ENCODE data around the gene CACNA1E. TPM values are rescaled to one million over a fixed set of nuclear protein-coding genes. Genes with fewer than 3 reads are reported as not detected.
"Not testable (repeated sequence)": the region's sequence is repeated elsewhere in the genome, so short reads cannot be mapped to it uniquely, and the experiment has no call there.

CACNA1E gene
- total RNA-seq, 3 donors from 2014 or later (not counting 1 experiment from before 2014, with no cell fraction given), result 0.40 TPM; not detected in 2

DNA sequence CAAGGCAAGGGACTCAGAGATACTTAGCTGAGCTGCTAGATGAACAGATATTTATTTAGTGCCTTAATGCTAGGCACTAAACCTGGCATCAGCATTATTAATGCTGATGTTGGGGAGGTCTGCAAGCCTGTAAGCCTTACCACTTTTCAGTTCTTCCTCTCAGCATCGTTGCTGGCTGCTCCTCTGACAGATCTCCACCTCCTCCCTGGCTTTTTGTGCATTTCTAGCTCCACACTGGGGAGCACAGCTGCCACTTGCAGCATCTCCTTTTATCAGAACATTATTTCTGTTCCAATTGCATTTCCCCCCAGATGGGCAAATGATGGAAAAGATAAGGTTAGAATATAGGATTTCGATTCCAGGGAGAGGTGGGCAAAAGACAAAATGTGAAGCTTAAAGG is 34.8 kb downstream of the CACNA1E start:
- Mint-ChIP-seq H3K4me1 (no peaks in the 10 kb centered on the region), H3K27ac (no peak overlapping the region), H3K9me3 (peaks cover 0 to 2% of the 10 kb centered on the region in 2 donors), H3K4me3 (no peak overlapping the region), H3K36me3 (no peaks in the 10 kb centered on the region), H3K27me3 (ENCODE audit: low read depth in 2 of 2) (peaks cover 10 to 11% of the 10 kb centered on the region in 2 donors)
- Histone ChIP-seq H3K36me3 (ENCODE audit: control insufficient read depth, insufficient read depth, low read length) (no peaks in the 10 kb centered on the region), H3K4me1 (ENCODE audit: control insufficient read depth, insufficient read depth, low read length) (no peaks in the 10 kb centered on the region), H3K4me3 (ENCODE audit: low read length) (no peak overlapping the region), H3K27me3 (ENCODE audit: control insufficient read depth, insufficient read depth, low read length) (no peaks in the 10 kb centered on the region), H3K9me3 (ENCODE audit: control insufficient read depth, insufficient read depth, low read length) (no peaks in the 10 kb centered on the region), H3K27ac (ENCODE audit: low read length) (no peak overlapping the region)
- DNase-seq (no peak), ATAC-seq (no peak)
- intact Hi-C loops (cut with micrococcal nuclease), result no loop called here
- TF ChIP-seq, protein P1, sequence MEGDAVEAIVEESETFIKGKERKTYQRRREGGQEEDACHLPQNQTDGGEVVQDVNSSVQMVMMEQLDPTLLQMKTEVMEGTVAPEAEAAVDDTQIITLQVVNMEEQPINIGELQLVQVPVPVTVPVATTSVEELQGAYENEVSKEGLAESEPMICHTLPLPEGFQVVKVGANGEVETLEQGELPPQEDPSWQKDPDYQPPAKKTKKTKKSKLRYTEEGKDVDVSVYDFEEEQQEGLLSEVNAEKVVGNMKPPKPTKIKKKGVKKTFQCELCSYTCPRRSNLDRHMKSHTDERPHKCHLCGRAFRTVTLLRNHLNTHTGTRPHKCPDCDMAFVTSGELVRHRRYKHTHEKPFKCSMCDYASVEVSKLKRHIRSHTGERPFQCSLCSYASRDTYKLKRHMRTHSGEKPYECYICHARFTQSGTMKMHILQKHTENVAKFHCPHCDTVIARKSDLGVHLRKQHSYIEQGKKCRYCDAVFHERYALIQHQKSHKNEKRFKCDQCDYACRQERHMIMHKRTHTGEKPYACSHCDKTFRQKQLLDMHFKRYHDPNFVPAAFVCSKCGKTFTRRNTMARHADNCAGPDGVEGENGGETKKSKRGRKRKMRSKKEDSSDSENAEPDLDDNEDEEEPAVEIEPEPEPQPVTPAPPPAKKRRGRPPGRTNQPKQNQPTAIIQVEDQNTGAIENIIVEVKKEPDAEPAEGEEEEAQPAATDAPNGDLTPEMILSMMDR (IDR thresholded peaks at IDR 0.05), result no peak
- 59% methylated on average over 2 of the region's 2 CpGs for WGBS (ENCODE audit: insufficient coverage)

DNA sequence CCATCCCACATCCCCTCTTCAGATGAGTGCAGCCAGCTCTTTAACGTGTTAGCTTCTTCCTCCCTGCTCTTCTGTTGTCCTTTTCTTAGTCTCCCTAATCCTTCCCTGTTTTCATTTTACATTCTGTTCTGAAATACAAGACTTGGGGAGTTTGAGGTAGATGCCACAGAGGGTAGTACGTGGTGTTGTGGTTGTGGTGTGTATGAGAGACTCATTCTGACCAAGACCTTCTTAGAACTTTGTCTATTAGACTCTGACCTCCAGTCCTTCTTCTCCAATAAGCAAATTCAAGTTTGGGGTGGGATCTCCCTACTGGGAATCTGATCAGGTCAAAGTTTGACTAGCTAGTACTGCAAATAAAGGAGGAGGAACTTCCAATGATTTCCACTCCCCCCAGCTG is 39.5 kb downstream of the CACNA1E start:
- peaks cover 0 to 2% of the 10 kb centered on the region in 2 donors for H3K9me3 Mint-ChIP-seq
- H3K4me1 ChIP-seq (ENCODE audit: control insufficient read depth, insufficient read depth, low read length), result no peaks in the 10 kb centered on the region
- no peaks in the 10 kb centered on the region for H3K36me3 ChIP-seq (ENCODE audit: control insufficient read depth, insufficient read depth, low read length)
- no peak overlapping the region for H3K4me3 ChIP-seq (ENCODE audit: low read length)
- no peak overlapping the region for H3K4me3 Mint-ChIP-seq
- H3K27ac Mint-ChIP-seq, result no peak overlapping the region
- ATAC-seq (no peak), DNase-seq (no peak)
- H3K4me1 Mint-ChIP-seq, result no peaks in the 10 kb centered on the region
- H3K27me3 Mint-ChIP-seq (ENCODE audit: low read depth in 2 of 2), result peaks cover 5 to 11% of the 10 kb centered on the region in 2 donors
- intact Hi-C loops (cut with micrococcal nuclease), result no loop called here
- H3K27me3 ChIP-seq (ENCODE audit: control insufficient read depth, insufficient read depth, low read length), result no peaks in the 10 kb centered on the region
- H3K27ac ChIP-seq (ENCODE audit: low read length), result no peak overlapping the region
- H3K9me3 ChIP-seq (ENCODE audit: control insufficient read depth, insufficient read depth, low read length), result no peaks in the 10 kb centered on the region
- no peaks in the 10 kb centered on the region for H3K36me3 Mint-ChIP-seq
- TF ChIP-seq, protein P1 (IDR thresholded peaks at IDR 0.05), result no peak
- whole genome bisulfite sequencing (ENCODE audit: insufficient coverage), result 47% methylated on average over 1 of the region's 2 CpGs

DNA sequence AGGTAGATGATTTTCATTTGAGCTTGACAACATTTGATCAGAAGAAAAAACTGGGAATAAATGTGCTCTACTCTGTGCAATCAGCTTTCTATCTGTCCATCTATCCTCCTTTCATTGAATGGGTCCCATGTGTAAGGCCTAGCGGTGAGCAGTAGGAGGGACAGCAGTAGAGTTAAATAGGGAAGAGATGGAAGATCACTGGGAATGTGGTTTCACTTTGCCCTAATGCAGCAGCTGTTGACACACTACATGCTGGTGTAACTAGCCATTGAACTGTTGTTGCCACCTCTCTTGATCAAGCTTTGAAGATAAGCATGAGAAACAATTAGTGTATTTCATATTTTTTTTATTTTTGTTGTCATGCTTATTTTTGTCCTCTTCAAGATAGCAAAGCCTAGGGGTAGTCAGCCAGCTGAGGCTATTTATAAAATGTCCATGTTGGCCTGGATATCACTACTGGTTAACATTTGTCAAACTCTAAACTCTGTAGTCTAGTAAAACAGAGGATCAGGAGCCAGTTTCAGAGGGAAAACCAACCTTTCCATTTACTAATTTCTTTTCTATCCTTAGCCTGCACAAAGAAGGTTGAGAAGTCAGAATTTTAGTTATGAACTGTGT is 41.9 kb downstream of the CACNA1E start:
- no peaks in the 10 kb centered on the region for H3K27me3 ChIP-seq (ENCODE audit: control insufficient read depth, insufficient read depth, low read length)
- no peaks in the 10 kb centered on the region for H3K36me3 ChIP-seq (ENCODE audit: control insufficient read depth, insufficient read depth, low read length)
- H3K9me3 ChIP-seq (ENCODE audit: control insufficient read depth, insufficient read depth, low read length), result peaks cover 4% of the 10 kb centered on the region
- no peak overlapping the region for H3K4me3 ChIP-seq (ENCODE audit: low read length)
- intact Hi-C loops (cut with micrococcal nuclease), result no loop called here
- DNase-seq (no peak), ATAC-seq (no peak)
- Mint-ChIP-seq H3K4me3 (no peak overlapping the region), H3K9me3 (peaks cover 2 to 7% of the 10 kb centered on the region in 2 donors), H3K4me1 (no peaks in the 10 kb centered on the region), H3K27ac (no peak overlapping the region), H3K36me3 (no peaks in the 10 kb centered on the region), H3K27me3 (ENCODE audit: low read depth in 2 of 2) (peaks cover 0 to 4% of the 10 kb centered on the region in 2 donors)
- 100% methylated on average over 1 of the region's 1 CpG for WGBS (ENCODE audit: insufficient coverage)
- TF ChIP-seq, protein P1 (IDR thresholded peaks at IDR 0.05), result no peak
- H3K27ac ChIP-seq (ENCODE audit: low read length), result no peak overlapping the region
- H3K4me1 ChIP-seq (ENCODE audit: control insufficient read depth, insufficient read depth, low read length), result no peaks in the 10 kb centered on the region

DNA sequence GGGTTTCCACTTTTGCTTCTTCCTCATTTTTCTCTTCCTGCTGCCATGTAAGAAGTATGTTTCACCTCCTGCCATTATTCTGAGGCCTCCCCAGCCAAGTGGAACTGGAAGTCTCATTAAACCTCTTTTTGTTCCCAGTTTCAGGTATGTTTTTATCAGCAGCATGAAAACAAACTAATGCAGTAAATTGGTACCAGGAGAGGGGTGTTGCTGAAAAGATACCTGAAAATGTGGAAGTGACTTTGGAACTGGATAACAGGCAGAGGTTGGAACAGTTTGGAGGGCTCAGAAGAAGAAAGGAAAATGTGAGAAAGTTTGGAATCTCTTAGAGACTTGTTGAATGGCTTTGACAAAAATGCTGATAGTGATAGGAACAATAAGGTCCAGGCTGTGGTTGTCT is 44.9 kb downstream of the CACNA1E start:
- H3K9me3 ChIP-seq (ENCODE audit: control insufficient read depth, insufficient read depth, low read length); H3K4me1 Mint-ChIP-seq; ATAC-seq; H3K27ac Mint-ChIP-seq; H3K4me1 ChIP-seq (ENCODE audit: control insufficient read depth, insufficient read depth, low read length); H3K27me3 ChIP-seq (ENCODE audit: control insufficient read depth, insufficient read depth, low read length); H3K27me3 Mint-ChIP-seq (ENCODE audit: low read depth in 2 of 2); DNase-seq; H3K9me3 Mint-ChIP-seq; H3K4me3 ChIP-seq (ENCODE audit: low read length); H3K36me3 Mint-ChIP-seq; H3K4me3 Mint-ChIP-seq; H3K27ac ChIP-seq (ENCODE audit: low read length); intact Hi-C loops (cut with micrococcal nuclease); H3K36me3 ChIP-seq (ENCODE audit: control insufficient read depth, insufficient read depth, low read length): not testable (repeated sequence)

Measured in natural killer cell (primary cell).